ENCODE measurements around the gene XPA.

Gene XPA

GRCh38 chr9:97625620-97626019 lies 71.5 kb downstream of the XPA start:
- POLR2A ChIA-PET (ENCODE audit: low non-redundant PET) = no interaction called here

More at GRCh38 chr9:97625620-97626019, 71.5 kb downstream of the XPA start:
- CTCF ChIA-PET = interaction anchor here (1.2 kb wide), 1 partner anchor 11 kb away, joined by 6 read pairs; no protein-coding TSS in a partner anchor
- no peak for DNase-seq (ENCODE audit: low spot score)
- no peak for TF ChIP-seq CTCF (conservative IDR thresholded peaks at IDR 0.05; ENCODE audit: low read depth)
- H3K27ac ChIP-seq = no peak overlapping the region
